CD4-positive, alpha-beta memory T cell (primary cell): ENCODE results near the gene EXOC3. TPM values are rescaled to one million over a fixed set of nuclear protein-coding genes. Genes with fewer than 3 reads are reported as not detected.
A peak's percentile ranks its signal among the peaks of the same experiment; 100 is the strongest.

Experiments used
- CTCF ChIA-PET: fragments of 350-600 bp; sonication (Branson Sonifier 250); formaldehyde crosslinking; loops from one replicate; lab custom pipeline; 2021; ENCODE audit warnings: inconsistent platforms; ENCODE audit not compliant: partially characterized antibody; lab: Charles Lee
- POLR2A ChIA-PET: fragments of 350-600 bp; sonication (Branson Sonifier 250); formaldehyde crosslinking; loops from one replicate; lab custom pipeline; 2021; ENCODE audit not compliant: partially characterized antibody; lab: Charles Lee
- DNase-seq, 5 donors: peaks; one replicate each; pipeline versions ENCODE4 v3.0.0 to v3.0.0-alpha.2; 2020 to 2022; ENCODE audit warnings: mixed read lengths in 1 of 5
- H3K27ac ChIP-seq: one replicate; pipeline ENCODE4 v1.7.0; 2013; ENCODE audit warnings: low read depth, low read length
- H3K27me3 ChIP-seq: 2 replicates; pipeline ENCODE4 v1.7.0; 2013; ENCODE audit warnings: mild to moderate bottlenecking, low read length, moderate library complexity; ENCODE audit not compliant: insufficient read depth
- H3K36me3 ChIP-seq: 2 replicates; pipeline ENCODE4 v1.7.0; 2013; ENCODE audit warnings: mild to moderate bottlenecking, low read length, moderate library complexity; ENCODE audit not compliant: insufficient read depth
- H3K4me1 ChIP-seq: 2 replicates; pipeline ENCODE4 v1.7.0; 2013; ENCODE audit warnings: mild to moderate bottlenecking, low read length, moderate library complexity; ENCODE audit not compliant: insufficient read depth
- H3K4me3 ChIP-seq, 2 donors: one replicate each; pipeline ENCODE4 v1.7.0; 2013; ENCODE audit warnings: low read length in 2 of 2, mild to moderate bottlenecking in 1 of 2
- H3K9me3 ChIP-seq, 2 donors: one replicate each; pipeline ENCODE4 v1.7.0; 2013; ENCODE audit warnings: low read length in 2 of 2, control low read depth in 1 of 2; ENCODE audit not compliant: control insufficient read depth in 1 of 2
- H3K27ac Mint-ChIP-seq, 7 donors: one replicate each; pipeline ENCODE4 v1.8.0; 2020 to 2021; ENCODE audit warnings: mixed read lengths in 7 of 7, mild to moderate bottlenecking in 6 of 7, inconsistent platforms in 3 of 7, moderate library complexity in 3 of 7
- H3K27me3 Mint-ChIP-seq, 2 donors: one replicate each; pipeline ENCODE4 v1.8.0; 2020 to 2021; ENCODE audit warnings: mixed read lengths in 2 of 2
- H3K36me3 Mint-ChIP-seq, 2 donors: one replicate each; pipeline ENCODE4 v1.8.0; 2020 to 2021; ENCODE audit warnings: mixed read lengths in 2 of 2, inconsistent platforms in 1 of 2, mild to moderate bottlenecking in 1 of 2
- H3K4me1 Mint-ChIP-seq, 4 donors: one replicate each; pipeline ENCODE4 v1.8.0; 2020 to 2021; ENCODE audit warnings: mixed read lengths in 4 of 4, mild to moderate bottlenecking in 1 of 4
- H3K4me3 Mint-ChIP-seq, 8 donors: one replicate each; pipeline ENCODE4 v1.8.0; 2020 to 2021; ENCODE audit warnings: mixed read lengths in 8 of 8, mild to moderate bottlenecking in 7 of 8, moderate library complexity in 6 of 8, inconsistent platforms in 3 of 8
- H3K9me3 Mint-ChIP-seq, 8 donors: one replicate each; pipeline ENCODE4 v1.8.0; 2020 to 2021; ENCODE audit warnings: mixed read lengths in 8 of 8, mild to moderate bottlenecking in 5 of 8, inconsistent platforms in 3 of 8, moderate library complexity in 1 of 8
- intact Hi-C: fragments of 100-400 bp; cut with micrococcal nuclease; formaldehyde crosslinking; loops from one replicate; pipeline ENCODE4 v1.15.1; 2023
- polyA plus RNA-seq, 2 donors: library from polyadenylated mRNA; unstranded; fragments of 300-500 nt; fragmentation: Illumina TruSeq; gene quantifications; one replicate each; pipeline ENCODE4 v1.2.3, GENCODE V29; 2021
- total RNA-seq, 2 experiments: library from RNA; stranded (reverse); gene quantifications; one replicate each; pipeline ENCODE4 v1.2.3, GENCODE V29; 2021

EXOC3 gene
- total and polyA plus RNA-seq, 4 experiments from 2014 or later: 32.0 to 96.1 (median 62.9) TPM

- no peaks in the 10 kb centered on the region for H3K4me1 ChIP-seq
- H3K27ac Mint-ChIP-seq: no peak overlapping the region
- H3K4me3 ChIP-seq: no peak overlapping the region
- POLR2A ChIA-PET: no interaction called here
- H3K36me3 Mint-ChIP-seq: no peaks in the 10 kb centered on the region
- H3K27me3 Mint-ChIP-seq: peaks cover 2 to 4% of the 10 kb centered on the region in 2 donors
- H3K4me1 Mint-ChIP-seq: no peaks in the 10 kb centered on the region
- CTCF ChIA-PET: interaction anchor here (0.7 kb wide), 1 partner anchor 147 kb away, joined by 4 read pairs; no protein-coding TSS in a partner anchor
- no peaks in the 10 kb centered on the region for H3K36me3 ChIP-seq
- no peak overlapping the region for H3K4me3 Mint-ChIP-seq
- no peak for DNase-seq
- intact Hi-C loops: no loop called here
- H3K27me3 ChIP-seq: no peaks in the 10 kb centered on the region
- H3K9me3 ChIP-seq: no peaks in the 10 kb centered on the region
- peaks cover 0 to 2% (median 0%) of the 10 kb centered on the region in 8 donors for H3K9me3 Mint-ChIP-seq
- H3K27ac ChIP-seq: no peak overlapping the region
Observed at GRCh38 chr5:493119-493701, 50.2 kb downstream of the EXOC3 start.

GRCh38 chr5:493758-494157 lies 50.8 kb downstream of the EXOC3 start:
- Mint-ChIP-seq H3K27me3 (peaks cover 2 to 4% of the 10 kb centered on the region in 2 donors), H3K27ac (no peak overlapping the region), H3K9me3 (peaks cover 0 to 2% (median 0%) of the 10 kb centered on the region in 8 donors), H3K36me3 (no peaks in the 10 kb centered on the region), H3K4me1 (no peaks in the 10 kb centered on the region), H3K4me3 (no peak overlapping the region)
- H3K36me3 ChIP-seq: no peaks in the 10 kb centered on the region
- POLR2A ChIA-PET: no interaction called here
- CTCF ChIA-PET: no interaction called here
- no peaks in the 10 kb centered on the region for H3K27me3 ChIP-seq
- intact Hi-C loops: no loop called here
- H3K9me3 ChIP-seq: no peaks in the 10 kb centered on the region
- DNase-seq: no peak
- H3K27ac ChIP-seq: no peak overlapping the region
- H3K4me3 ChIP-seq: no peak overlapping the region
- H3K4me1 ChIP-seq: no peaks in the 10 kb centered on the region

GRCh38 chr5:494667-495255 lies 51.8 kb downstream of the EXOC3 start:
- intact Hi-C loops: no loop called here
- no peaks in the 10 kb centered on the region for H3K4me1 ChIP-seq
- H3K9me3 ChIP-seq: no peaks in the 10 kb centered on the region
- H3K27me3 Mint-ChIP-seq: peaks cover 2 to 7% of the 10 kb centered on the region in 2 donors
- no peak overlapping the region for H3K27ac ChIP-seq
- H3K27ac Mint-ChIP-seq: no peak overlapping the region
- H3K4me1 Mint-ChIP-seq: no peaks in the 10 kb centered on the region
- no peak overlapping the region for H3K4me3 Mint-ChIP-seq
- H3K9me3 Mint-ChIP-seq: peaks cover 0 to 2% (median 0%) of the 10 kb centered on the region in 8 donors
- H3K4me3 ChIP-seq: no peak overlapping the region
- no peaks in the 10 kb centered on the region for H3K27me3 ChIP-seq
- no peak for DNase-seq
- CTCF ChIA-PET: no interaction called here
- H3K36me3 ChIP-seq: no peaks in the 10 kb centered on the region
- POLR2A ChIA-PET: no interaction called here
- no peaks in the 10 kb centered on the region for H3K36me3 Mint-ChIP-seq

- Histone ChIP-seq H3K27me3 (no peaks in the 10 kb centered on the region), H3K4me3 (no peak overlapping the region), H3K4me1 (no peaks in the 10 kb centered on the region), H3K9me3 (no peaks in the 10 kb centered on the region), H3K36me3 (no peaks in the 10 kb centered on the region), H3K27ac (no peak overlapping the region)
- Mint-ChIP-seq H3K36me3 (no peaks in the 10 kb centered on the region), H3K4me1 (no peaks in the 10 kb centered on the region), H3K27me3 (peaks cover 2 to 8% of the 10 kb centered on the region in 2 donors), H3K9me3 (peaks cover 0 to 2% (median 0%) of the 10 kb centered on the region in 8 donors), H3K4me3 (no peak overlapping the region), H3K27ac (no peak overlapping the region)
- CTCF ChIA-PET: no interaction called here
- no peak for DNase-seq
- intact Hi-C loops: no loop called here
- POLR2A ChIA-PET: no interaction called here
Observed at GRCh38 chr5:496028-496427, 53.1 kb downstream of the EXOC3 start.

- H3K9me3 ChIP-seq: no peaks in the 10 kb centered on the region
- CTCF ChIA-PET: no interaction called here
- intact Hi-C loops: no loop called here
- no peak for DNase-seq
- H3K36me3 Mint-ChIP-seq: no peaks in the 10 kb centered on the region
- POLR2A ChIA-PET: no interaction called here
- H3K27me3 ChIP-seq: no peaks in the 10 kb centered on the region
- no peak overlapping the region for H3K27ac ChIP-seq
- no peaks in the 10 kb centered on the region for H3K36me3 ChIP-seq
- H3K27me3 Mint-ChIP-seq: peaks cover 2 to 8% of the 10 kb centered on the region in 2 donors
- no peak overlapping the region for H3K27ac Mint-ChIP-seq
- no peaks in the 10 kb centered on the region for H3K4me1 ChIP-seq
- H3K4me3 ChIP-seq: no peak overlapping the region
- H3K9me3 Mint-ChIP-seq: no peaks in the 10 kb centered on the region
- H3K4me3 Mint-ChIP-seq: no peak overlapping the region
- peaks cover 0 to 4% (median 0%) of the 10 kb centered on the region in 4 donors for H3K4me1 Mint-ChIP-seq
Observed at GRCh38 chr5:497090-497700, 54.2 kb downstream of the EXOC3 start.

GRCh38 chr5:497871-498509 lies 55.0 kb downstream of the EXOC3 start:
- Histone ChIP-seq H3K27me3 (no peaks in the 10 kb centered on the region), H3K27ac (no peak overlapping the region), H3K9me3 (no peaks in the 10 kb centered on the region), H3K4me1 (no peaks in the 10 kb centered on the region), H3K36me3 (no peaks in the 10 kb centered on the region), H3K4me3 (no peak overlapping the region)
- DNase-seq: no peak
- H3K4me1 Mint-ChIP-seq: peaks cover 0 to 5% (median 0%) of the 10 kb centered on the region in 4 donors
- ChIA-PET CTCF (no interaction called here), POLR2A (no interaction called here)
- H3K9me3 Mint-ChIP-seq: no peaks in the 10 kb centered on the region
- H3K27me3 Mint-ChIP-seq: peaks cover under 1 to 8% of the 10 kb centered on the region in 2 donors
- H3K36me3 Mint-ChIP-seq: no peaks in the 10 kb centered on the region
- H3K4me3 Mint-ChIP-seq: no peak overlapping the region
- peak overlapping the region in 2 of 7 donors; percentile 25 to 46 for H3K27ac Mint-ChIP-seq
- intact Hi-C loops: no loop called here
